Panc1 (cell line): ENCODE data around the gene TEAD2.
"Not testable (repeated sequence)": the region's sequence is repeated elsewhere in the genome, so short reads cannot be mapped to it uniquely, and the experiment has no call there.

ENCODE experiments used
- CTCF ChIP-seq: fragments of 450-650 bp; IDR thresholded peaks from 2 replicates; pipeline ENCODE4 v1.5.1; 2017; ENCODE audit warnings: mild to moderate bottlenecking
- REST ChIP-seq, 2 experiments: IDR thresholded peaks; 2 replicates each; pipeline ENCODE4 v1.6.1; 2011 to 2012; ENCODE audit warnings: low read depth in 2 of 2, control low read depth in 1 of 2, low read length in 1 of 2, mild to moderate bottlenecking in 1 of 2, moderate library complexity in 1 of 2; ENCODE audit not compliant: insufficient read depth in 1 of 2

GRCh38 chr19:49373174-49373573 lies 11.0 kb upstream of the TEAD2 start:
- TF ChIP-seq CTCF; REST (IDR thresholded peaks at IDR 0.05; ENCODE audit: insufficient read depth in 1 of 2, low read depth in 2 of 2, low read length in 1 of 2): not testable (repeated sequence)
